Endometrial microvascular endothelial cells (primary cell): ENCODE results near the gene TCERG1. TPM values are rescaled to one million over a fixed set of nuclear protein-coding genes. Genes with fewer than 3 reads are reported as not detected.

Experiments
- in situ Hi-C: cut with HindIII; loops from 2 replicates; pipeline ENCODE4 v1.10.0; 2017; ENCODE audit warnings: low sequenced_read_pairs, low pct_unique_long_range_greater_than_20kb; ENCODE audit errors: inconsistent ontology term
- total RNA-seq: library from RNA; depleted of rRNA; stranded (reverse); fragments of >200 nt; gene quantifications from one replicate; pipeline ENCODE4 v1.2.3, GENCODE V29; 2015; ENCODE audit errors: inconsistent ontology term

The TCERG1 gene
- total RNA-seq, 1 donor from 2014 or later, result 44.2 TPM

GRCh38 chr5:146448783-146449519 lies 1.8 kb downstream of the TCERG1 start:
- in situ Hi-C loops, result no loop called here

GRCh38 chr5:146450002-146450401 lies 2.9 kb downstream of the TCERG1 start:
- in situ Hi-C loops, result no loop called here

GRCh38 chr5:146451411-146451810 lies 4.3 kb downstream of the TCERG1 start:
- in situ Hi-C loops, result no loop called here

- in situ Hi-C loops, result no loop called here
These were observed 10.3 kb downstream of the TCERG1 start for GRCh38 chr5:146457431-146457830.

GRCh38 chr5:146458894-146459293 lies 11.8 kb downstream of the TCERG1 start:
- in situ Hi-C loops, result no loop called here

GRCh38 chr5:146461319-146461718 lies 14.2 kb downstream of the TCERG1 start:
- in situ Hi-C loops, result no loop called here

GRCh38 chr5:146463446-146463845 lies 16.3 kb downstream of the TCERG1 start:
- in situ Hi-C loops, result no loop called here

GRCh38 chr5:146466521-146467349 lies 19.6 kb downstream of the TCERG1 start:
- in situ Hi-C loops, result no loop called here

GRCh38 chr5:146467760-146468159 lies 20.6 kb downstream of the TCERG1 start:
- in situ Hi-C loops, result no loop called here

GRCh38 chr5:146474065-146474464 lies 26.9 kb downstream of the TCERG1 start:
- in situ Hi-C loops, result no loop called here

- in situ Hi-C loops, result no loop called here
These were observed 28.2 kb downstream of the TCERG1 start for GRCh38 chr5:146475190-146475780.

- in situ Hi-C loops, result no loop called here
These were observed 28.8 kb downstream of the TCERG1 start for GRCh38 chr5:146475906-146476305.

GRCh38 chr5:146482775-146483174 lies 35.6 kb downstream of the TCERG1 start:
- in situ Hi-C loops, result no loop called here

GRCh38 chr5:146484714-146485391 lies 37.7 kb downstream of the TCERG1 start:
- in situ Hi-C loops, result no loop called here

GRCh38 chr5:146490089-146490843 lies 43.1 kb downstream of the TCERG1 start:
- in situ Hi-C loops, result no loop called here

GRCh38 chr5:146494656-146495055 lies 47.5 kb downstream of the TCERG1 start:
- in situ Hi-C loops, result no loop called here

- in situ Hi-C loops, result no loop called here
These were observed 52.5 kb downstream of the TCERG1 start for GRCh38 chr5:146499680-146500079.

GRCh38 chr5:146507428-146507827 lies 60.3 kb downstream of the TCERG1 start:
- in situ Hi-C loops, result no loop called here
